HG03460 (cell line): ENCODE results near the gene MKRN2OS.

Experiments
- ATAC-seq: cut with Tn5 transposase; IDR thresholded peaks from one replicate; pipeline ENCODE4 v1.9.1; 2021; ENCODE audit not compliant: unreplicated experiment

Gene MKRN2OS

GRCh38 chr3:12545473-12545791, at the start of gene MKRN2OS:
Gene MKRN2OS (minus strand): TSS chr3:12545499. CDS start chr3:12545464, 35 bp downstream.
- ATAC-seq = no peak

- no peak for ATAC-seq
Measured at GRCh38 chr3:12593473-12593872, 48.2 kb upstream of the MKRN2OS start.

GRCh38 chr3:12591997-12592715, 46.9 kb upstream of the MKRN2OS start:
- ATAC-seq = no peak

GRCh38 chr3:12591456-12591855, 46.2 kb upstream of the MKRN2OS start:
- ATAC-seq = no peak

GRCh38 chr3:12590096-12590495, 44.8 kb upstream of the MKRN2OS start:
- ATAC-seq = no peak

GRCh38 chr3:12588039-12589009, 43.0 kb upstream of the MKRN2OS start:
- ATAC-seq = no peak

- no peak for ATAC-seq
Measured at GRCh38 chr3:12586403-12586802, 41.1 kb upstream of the MKRN2OS start.

- ATAC-seq = no peak
Measured at GRCh38 chr3:12585970-12586369, 40.7 kb upstream of the MKRN2OS start.

GRCh38 chr3:12585181-12585580, 39.9 kb upstream of the MKRN2OS start:
- no peak for ATAC-seq

- no peak for ATAC-seq
Measured at GRCh38 chr3:12584083-12584482, 38.8 kb upstream of the MKRN2OS start.

- ATAC-seq = no peak
Measured at GRCh38 chr3:12583280-12583679, 38.0 kb upstream of the MKRN2OS start.

- no peak for ATAC-seq
Measured at GRCh38 chr3:12582730-12583129, 37.4 kb upstream of the MKRN2OS start.

GRCh38 chr3:12579905-12580304, 34.6 kb upstream of the MKRN2OS start:
- no peak for ATAC-seq

- ATAC-seq = no peak
Measured at GRCh38 chr3:12579456-12579855, 34.2 kb upstream of the MKRN2OS start.

GRCh38 chr3:12578742-12579141, 33.4 kb upstream of the MKRN2OS start:
- no peak for ATAC-seq

GRCh38 chr3:12577379-12577778, 32.1 kb upstream of the MKRN2OS start:
- ATAC-seq = no peak

- no peak for ATAC-seq
Measured at GRCh38 chr3:12574661-12575060, 29.4 kb upstream of the MKRN2OS start.

- no peak for ATAC-seq
Measured at GRCh38 chr3:12574131-12574530, 28.8 kb upstream of the MKRN2OS start.

GRCh38 chr3:12571986-12572385, 26.7 kb upstream of the MKRN2OS start:
- ATAC-seq = no peak

- no peak for ATAC-seq
Measured at GRCh38 chr3:12569836-12570235, 24.5 kb upstream of the MKRN2OS start.

- ATAC-seq = no peak
Measured at GRCh38 chr3:12568747-12569146, 23.4 kb upstream of the MKRN2OS start.

GRCh38 chr3:12566976-12567375, 21.7 kb upstream of the MKRN2OS start:
- ATAC-seq = no peak
